Ovary (tissue), 9 donors: ENCODE data around the gene TKFC. TPM values are rescaled to one million over a fixed set of nuclear protein-coding genes. Genes with fewer than 3 reads are reported as not detected.
"Not testable (repeated sequence)": the region's sequence is repeated elsewhere in the genome, so short reads cannot be mapped to it uniquely, and the experiment has no call there.

Experiments used
- DNase-seq, 5 donors: peaks; one replicate each; pipeline ENCODE4 v3.0.0-alpha.2; 2019 to 2020
- H3K27ac ChIP-seq, 2 donors: fragments of 200-600 bp; one replicate each; pipeline versions ENCODE4 v1.5.1 to v1.8.0; 2019 to 2022
- H3K27me3 ChIP-seq: fragments of 200-600 bp; one replicate; pipeline ENCODE4 v1.8.0; 2022
- H3K36me3 ChIP-seq: fragments of 200-600 bp; sonication (generic); one replicate; pipeline ENCODE4 v1.5.1; 2019
- H3K4me1 ChIP-seq: one replicate; pipeline ENCODE4 v1.8.1; 2013; ENCODE audit warnings: mild to moderate bottlenecking, moderate library complexity; ENCODE audit not compliant: insufficient read depth
- H3K4me3 ChIP-seq: fragments of 200-600 bp; sonication (generic); one replicate; pipeline ENCODE4 v1.5.1; 2017
- H3K9me3 ChIP-seq, 2 donors: fragments of 200-600 bp in 1 of 2; sonication (generic) in 1 of 2; one replicate each; pipeline versions ENCODE4 v1.5.1 to v1.8.1; 2013 to 2019; ENCODE audit warnings: mild to moderate bottlenecking in 1 of 2, moderate library complexity in 1 of 2
- EP300 ChIP-seq: sonication (generic); formaldehyde crosslinking; IDR thresholded peaks from one replicate; pipeline ENCODE4 v1.6.1; 2017; ENCODE audit warnings: antibody characterized with exemption
- POLR2A ChIP-seq: fragments of 450-650 bp; IDR thresholded peaks from one replicate; pipeline ENCODE4 v1.6.1; 2017; ENCODE audit warnings: antibody characterized with exemption, mild to moderate bottlenecking, moderate library complexity
- WGBS, 3 donors: extraction: QIAGEN DNeasy Blood & Tissue Kit in 1 of 3; methylation state at CpG; one replicate each; pipeline versions ENCODE4 v1.1.5 to v1.1.7; 2013 to 2017; 5-methylcytosine and 5-hydroxymethylcytosine counted together
- intact Hi-C, 4 donors: fragments of 100-400 bp; cut with DNase I; formaldehyde crosslinking; loops; one replicate each; pipeline versions ENCODE4 v1.11.0 to v1.15.1; 2022 to 2023
- polyA plus RNA-seq, 2 donors: library from polyadenylated mRNA; stranded (reverse); fragments of 200-250 nt in 1 of 2; fragments of 350-450 nt in 1 of 2; fragmentation: Illumina TruSeq in 1 of 2; extraction: RNeasy Lipid Tissue Mini Kit (QIAGEN cat#74804) in 1 of 2; gene quantifications; one replicate each; pipeline ENCODE4 v1.2.3, GENCODE V29; 2013 to 2014
- total RNA-seq, 7 donors: library from RNA; depleted of rRNA in 2 of 7; stranded (reverse); fragments of >200 nt in 2 of 7; fragmentation: NEBNext Ultra II Directional in 3 of 7; extraction: Animal tissue kit (Norgen Biotek cat#: 25700) in 3 of 7; gene quantifications; one replicate each; pipeline versions ENCODE4 v1.1.0 to v1.2.4, GENCODE V29; 2016 to 2023
- TF ChIP-seq, protein P1 (sequence below), 3 donors: fragments of 450-650 bp in 2 of 3; fragments of 200-600 bp in 1 of 3; IDR thresholded peaks; one replicate each; pipeline versions ENCODE4 v1.5.1 to v1.8.0; 2016 to 2022; ENCODE audit warnings: antibody characterized with exemption in 3 of 3, mild to moderate bottlenecking in 1 of 3
- donor health status: DM: no; HTN: no; CAD: no; lungs with moderate emphysema.
- donor health status: DM: no; HTN: no; CAD: no.
- donor health status: Bipolar disorder and iron deficiency.
- donor health status: DM: yes; HTN: yes; CAD: no.
- donor health status: DM: no; HTN: no; CAD: no.
- donor health status: DM: yes; HTN: yes; CAD: no.

TKFC gene
- total and polyA plus RNA-seq, 9 donors = 19.0 to 41.4 (median 30.4) TPM

GRCh38 chr11:61380884-61381283 lies 47.9 kb downstream of the TKFC start:
- intact Hi-C loops = loop anchor here in 2 of 4 donors (2.0 to 10.0 kb wide), 2 partner anchors 44 to 126 kb away; no protein-coding TSS in a partner anchor
- TF ChIP-seq EP300 = no peak
- TF ChIP-seq, protein P1, sequence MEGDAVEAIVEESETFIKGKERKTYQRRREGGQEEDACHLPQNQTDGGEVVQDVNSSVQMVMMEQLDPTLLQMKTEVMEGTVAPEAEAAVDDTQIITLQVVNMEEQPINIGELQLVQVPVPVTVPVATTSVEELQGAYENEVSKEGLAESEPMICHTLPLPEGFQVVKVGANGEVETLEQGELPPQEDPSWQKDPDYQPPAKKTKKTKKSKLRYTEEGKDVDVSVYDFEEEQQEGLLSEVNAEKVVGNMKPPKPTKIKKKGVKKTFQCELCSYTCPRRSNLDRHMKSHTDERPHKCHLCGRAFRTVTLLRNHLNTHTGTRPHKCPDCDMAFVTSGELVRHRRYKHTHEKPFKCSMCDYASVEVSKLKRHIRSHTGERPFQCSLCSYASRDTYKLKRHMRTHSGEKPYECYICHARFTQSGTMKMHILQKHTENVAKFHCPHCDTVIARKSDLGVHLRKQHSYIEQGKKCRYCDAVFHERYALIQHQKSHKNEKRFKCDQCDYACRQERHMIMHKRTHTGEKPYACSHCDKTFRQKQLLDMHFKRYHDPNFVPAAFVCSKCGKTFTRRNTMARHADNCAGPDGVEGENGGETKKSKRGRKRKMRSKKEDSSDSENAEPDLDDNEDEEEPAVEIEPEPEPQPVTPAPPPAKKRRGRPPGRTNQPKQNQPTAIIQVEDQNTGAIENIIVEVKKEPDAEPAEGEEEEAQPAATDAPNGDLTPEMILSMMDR (IDR thresholded peaks at IDR 0.05) = no peak
- no peak for TF ChIP-seq POLR2A

DNA sequence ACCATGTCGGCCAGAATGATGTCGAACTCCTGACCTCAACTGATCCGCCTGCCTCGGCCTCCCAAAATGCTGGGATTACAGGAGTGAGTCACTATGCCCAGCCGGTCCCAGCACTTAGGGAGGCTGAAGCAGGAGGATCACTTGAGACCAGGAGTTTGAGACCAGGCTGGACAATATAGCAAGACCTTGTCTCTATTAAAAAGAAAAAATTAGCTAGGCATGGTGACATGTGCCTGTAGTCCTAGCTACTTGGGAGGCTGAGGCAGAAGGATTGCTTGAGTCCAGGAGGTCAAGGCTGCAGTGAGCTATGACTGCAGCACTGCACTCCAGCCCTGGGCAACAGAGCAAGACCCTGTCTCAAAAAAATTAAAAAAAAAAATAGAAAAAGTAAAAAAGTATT lies 50.8 kb downstream of the TKFC start:
- intact Hi-C loops = loop anchor here in 2 of 4 donors (2.0 to 10.0 kb wide), 2 partner anchors 47 to 129 kb away; no protein-coding TSS in a partner anchor
- H3K4me3 ChIP-seq, DNase-seq, H3K27ac ChIP-seq, H3K4me1 ChIP-seq, H3K27me3 ChIP-seq, H3K9me3 ChIP-seq, H3K36me3 ChIP-seq: not testable (repeated sequence)
- WGBS, 3 donors = 90 to 94% (median 94%) methylated on average over 5 of the region's 5 CpGs

More at GRCh38 chr11:61380884-61381283, 47.9 kb downstream of the TKFC start:
- peaks cover 10% of the 10 kb centered on the region for H3K4me1 ChIP-seq
- 92 to 95% (median 93%) methylated on average over 9 of the region's 9 CpGs for WGBS, 3 donors
- H3K9me3 ChIP-seq = no peaks in the 10 kb centered on the region
- H3K4me3 ChIP-seq = no peak overlapping the region
- no peak overlapping the region for H3K27ac ChIP-seq
- no peak for DNase-seq
- no peaks in the 10 kb centered on the region for H3K36me3 ChIP-seq
- H3K27me3 ChIP-seq = no peaks in the 10 kb centered on the region

- peaks cover 2% of the 10 kb centered on the region for H3K4me1 ChIP-seq
- H3K27me3 ChIP-seq = no peaks in the 10 kb centered on the region
- H3K4me3 ChIP-seq = no peak overlapping the region
- no peak for DNase-seq
- no peaks in the 10 kb centered on the region for H3K9me3 ChIP-seq
- H3K27ac ChIP-seq = no peak overlapping the region
- no peaks in the 10 kb centered on the region for H3K36me3 ChIP-seq
- WGBS, 3 donors = 81 to 87% (median 83%) methylated on average over 15 of the region's 15 CpGs
- intact Hi-C loops = loop anchor here in 3 of 4 donors (1.0 to 10.0 kb wide), 3 partner anchors 48 to 130 kb away; no protein-coding TSS in a partner anchor
- TF ChIP-seq, protein P1 (IDR thresholded peaks at IDR 0.05) = no peak
- TF ChIP-seq EP300 (no peak), POLR2A (no peak)
Observed at GRCh38 chr11:61384271-61385242, 51.5 kb downstream of the TKFC start.

DNA sequence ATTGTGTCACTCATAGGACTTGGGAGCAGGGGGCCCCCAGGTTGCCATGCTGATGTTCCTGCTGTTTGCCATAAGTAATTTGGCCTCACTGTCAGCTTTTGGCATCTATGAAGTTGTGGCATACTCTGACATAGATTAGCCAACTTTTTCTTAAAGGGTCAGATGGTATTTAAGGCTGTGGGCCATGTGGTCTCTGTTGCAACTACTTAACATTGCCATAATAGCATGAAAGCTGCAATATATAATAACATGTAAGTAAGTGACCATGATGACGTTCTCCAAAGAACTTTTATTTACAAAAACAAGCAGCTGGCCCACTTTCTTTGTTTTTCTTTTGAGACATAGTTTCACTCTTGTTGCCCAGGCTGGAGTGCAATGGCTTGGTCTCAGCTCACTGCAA lies 57.1 kb downstream of the TKFC start:
- 17 to 47% (median 33%) methylated on average over 1 of the region's 1 CpG for WGBS, 3 donors
- no peaks in the 10 kb centered on the region for H3K27me3 ChIP-seq
- TF ChIP-seq POLR2A = no peak
- TF ChIP-seq, protein P1 (IDR thresholded peaks at IDR 0.05) = no peak
- no peak for TF ChIP-seq EP300
- no peak overlapping the region for H3K4me3 ChIP-seq
- DNase-seq = no peak
- H3K27ac ChIP-seq = no peak overlapping the region
- H3K9me3 ChIP-seq = no peaks in the 10 kb centered on the region
- intact Hi-C loops = loop anchor here in 1 of 4 donors (10.0 kb wide), 1 partner anchor 135 kb away; no protein-coding TSS in a partner anchor
- H3K36me3 ChIP-seq = no peaks in the 10 kb centered on the region
- peaks cover 12% of the 10 kb centered on the region for H3K4me1 ChIP-seq
